NCI-H1417 treated with DMSO at 0.1 percent for 48 hours (cell line): ENCODE data around the gene SSR2.
"Not testable (repeated sequence)": the region's sequence is repeated elsewhere in the genome, so short reads cannot be mapped to it uniquely, and the experiment has no call there.

Experiments used
- DNase-seq: peaks from one replicate; lab custom pipeline; 2025; lab: John Stamatoyannopoulos, UW

The SSR2 gene

DNA sequence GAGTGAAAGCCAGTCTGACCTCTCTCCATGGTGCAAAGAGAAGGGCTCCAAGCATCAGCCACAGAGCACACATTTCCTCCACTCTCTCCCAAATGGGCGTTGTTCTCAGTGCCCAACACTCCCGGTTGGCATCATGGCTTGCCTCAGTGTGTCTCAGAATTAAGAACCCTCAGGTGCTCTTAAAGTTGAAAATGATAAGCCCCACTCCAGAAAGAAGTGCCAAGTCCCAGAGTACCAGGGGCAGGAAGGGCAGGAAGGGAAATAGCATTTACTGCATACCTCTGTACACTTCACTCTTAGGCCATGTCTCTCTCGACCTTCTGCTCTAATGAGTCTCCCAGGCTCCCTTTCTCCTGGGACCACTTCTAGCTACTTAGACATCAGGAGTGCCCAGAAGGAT, 27.2 kb downstream of the SSR2 start:
- no peak for DNase-seq

DNA sequence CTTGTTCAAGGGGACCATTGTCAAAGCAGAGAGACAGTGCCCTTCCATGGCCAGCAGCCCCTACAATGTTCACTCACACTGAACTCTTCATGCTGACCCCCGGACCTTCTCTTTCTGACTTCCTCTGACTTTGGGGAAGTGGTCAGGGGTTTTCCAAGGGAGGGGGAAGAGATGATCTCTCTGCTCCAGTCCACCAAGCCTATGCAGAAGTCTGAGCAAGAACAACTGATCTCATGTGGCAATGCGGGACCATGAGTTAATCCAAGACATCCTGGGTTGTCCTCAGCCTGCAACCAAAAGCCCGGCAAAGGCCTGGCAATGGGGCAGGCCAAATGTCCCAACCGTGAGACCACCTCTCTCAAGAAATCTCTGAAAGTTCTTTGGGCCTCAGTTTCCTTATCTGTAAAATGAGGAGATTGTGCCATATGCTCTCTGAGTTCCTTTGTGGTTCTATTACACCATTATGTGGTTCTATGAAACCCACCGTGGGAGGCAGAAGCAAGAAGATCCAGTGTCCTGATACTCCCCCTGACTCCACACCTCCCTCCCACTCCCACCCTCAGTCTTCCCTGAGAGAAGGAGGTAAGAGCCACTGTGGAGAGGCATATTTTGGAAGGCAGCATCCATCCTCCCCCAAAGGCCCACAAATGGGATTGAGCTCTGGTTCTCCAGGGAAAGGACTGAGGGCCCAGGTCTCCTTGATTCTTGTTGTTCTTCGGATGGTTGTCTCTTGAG, 30.6 kb downstream of the SSR2 start:
- DNase-seq: no peak

DNA sequence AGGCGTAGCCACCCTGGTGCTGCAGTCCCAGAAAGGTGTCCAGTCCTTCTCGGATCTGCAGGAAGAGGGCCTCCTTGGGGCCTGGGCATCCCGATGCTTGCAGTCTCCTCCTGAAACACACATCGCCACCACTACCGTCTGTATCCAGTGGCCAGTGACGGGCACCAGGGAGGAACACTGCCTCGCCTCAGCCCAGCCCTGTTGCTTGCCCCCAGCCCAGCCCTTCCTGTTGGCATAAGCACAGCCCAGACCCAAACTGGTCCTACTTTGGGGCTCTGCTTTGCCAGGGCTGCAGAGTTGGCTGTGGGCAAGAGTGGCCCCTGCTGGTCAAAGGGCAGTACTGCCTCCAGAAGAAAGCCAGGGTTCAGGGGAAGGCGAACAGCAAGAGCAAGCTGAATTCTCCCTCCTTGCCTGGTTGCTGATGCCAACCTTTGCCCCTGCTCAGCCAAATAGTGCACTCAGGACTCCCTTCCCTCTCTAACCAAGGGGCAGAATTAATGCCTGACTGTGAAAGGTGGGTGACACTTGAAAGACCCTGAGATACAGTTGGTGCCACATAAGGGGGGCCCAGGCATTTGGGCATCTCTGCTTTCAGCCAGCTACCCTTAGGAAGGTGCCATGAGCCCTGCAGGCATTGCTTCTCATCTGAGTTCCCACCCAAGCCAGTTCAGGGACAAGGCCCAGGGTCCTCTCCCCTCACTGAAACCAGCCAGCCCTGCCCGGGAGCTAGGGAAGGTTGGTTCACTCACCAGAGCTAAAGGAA, 31.3 kb downstream of the SSR2 start:
- DNase-seq: no peak

DNA sequence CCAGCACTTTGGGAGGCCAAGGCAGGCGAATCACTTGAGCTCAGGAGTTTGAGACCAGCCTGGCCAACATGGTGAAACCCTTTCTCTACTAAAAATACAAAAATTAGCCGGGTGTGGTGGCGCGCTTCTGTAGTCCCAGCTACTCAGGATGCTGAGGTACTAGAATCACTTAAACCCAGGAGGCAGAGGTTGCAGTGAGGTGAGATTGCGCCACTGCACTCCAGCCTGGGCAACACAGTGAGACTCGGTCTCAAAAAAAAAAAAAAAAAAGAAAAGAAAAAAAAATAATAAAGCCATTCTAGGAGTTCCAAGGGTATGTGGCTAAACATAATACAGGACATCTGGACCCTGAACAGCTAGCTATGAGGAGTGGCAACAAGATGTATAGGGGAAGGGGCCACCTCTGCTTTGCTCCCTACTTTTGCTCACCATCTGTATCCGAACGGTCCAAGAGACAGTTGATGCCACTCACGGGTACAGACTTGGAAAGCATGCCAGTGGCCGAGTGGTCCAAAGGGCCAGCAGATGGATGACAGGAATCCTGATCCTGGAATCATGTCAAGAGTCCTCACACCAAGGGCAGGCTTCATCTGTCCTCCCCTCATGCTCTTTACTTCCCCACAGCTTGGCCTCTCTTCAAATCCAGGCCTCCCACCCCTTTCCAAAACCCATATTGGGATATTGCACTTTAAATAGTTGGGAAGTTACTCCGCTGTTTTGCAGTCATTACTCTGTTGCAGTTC, 35.7 kb downstream of the SSR2 start:
- DNase-seq: not testable (repeated sequence)

DNA sequence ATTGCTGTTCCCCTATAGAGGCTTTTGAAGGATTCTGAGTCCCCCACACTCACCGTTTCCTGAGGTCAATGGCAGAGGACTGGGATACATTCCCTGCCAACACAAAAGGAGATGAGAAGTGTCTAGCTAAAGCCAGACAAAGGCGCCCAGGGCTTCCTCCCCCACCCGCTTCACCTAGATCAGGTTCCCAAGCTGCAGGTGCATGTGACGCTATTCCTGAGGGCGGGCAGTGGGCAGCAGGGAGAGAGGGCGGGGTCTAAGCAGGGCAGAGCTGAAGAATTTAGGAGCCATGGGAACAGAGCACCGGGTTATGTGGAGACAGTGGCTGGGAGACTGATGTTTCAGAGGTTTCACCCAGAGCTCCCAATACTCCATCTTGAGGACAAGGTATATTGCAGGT, 36.4 kb downstream of the SSR2 start:
- DNase-seq: no peak

DNA sequence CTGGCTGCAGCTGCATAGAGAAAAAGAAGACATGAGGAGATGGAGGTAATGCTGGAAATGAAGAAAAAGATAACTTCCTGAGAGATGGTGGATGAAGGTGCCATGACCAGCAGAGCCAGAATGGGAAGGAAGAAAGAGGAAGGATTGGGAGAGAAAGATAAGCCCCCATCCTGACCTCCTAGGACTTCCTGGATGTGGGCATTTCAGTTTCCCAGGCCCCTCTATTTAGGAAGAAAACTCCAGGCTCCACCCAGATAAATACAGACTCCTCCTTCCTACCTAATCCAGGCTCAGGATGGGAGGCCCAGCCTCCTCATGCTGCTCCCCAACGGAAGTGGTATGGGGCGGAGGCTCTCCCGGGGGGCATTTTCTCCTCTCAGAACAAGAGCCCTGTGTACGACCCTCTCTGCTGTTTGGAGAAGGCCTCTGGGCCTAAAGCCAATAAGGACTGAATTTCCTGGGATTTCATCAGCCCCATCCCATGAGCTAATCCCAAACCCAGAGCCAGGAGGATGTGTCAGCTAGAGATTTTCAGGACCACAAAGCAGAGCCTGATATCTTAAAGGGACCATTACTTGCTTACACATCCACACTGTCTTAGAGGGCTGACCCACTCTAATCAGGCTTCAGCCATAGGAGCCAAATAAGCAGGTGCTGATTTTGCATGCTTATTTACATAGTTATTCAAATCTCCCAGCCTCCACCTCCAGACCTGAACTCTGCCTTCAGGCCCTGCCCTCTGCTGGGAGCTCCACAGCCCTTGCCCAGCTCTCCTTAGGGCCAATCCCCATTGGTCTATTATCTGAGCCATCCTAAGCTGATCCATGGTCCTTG, 37.3 kb downstream of the SSR2 start:
- no peak for DNase-seq

DNA sequence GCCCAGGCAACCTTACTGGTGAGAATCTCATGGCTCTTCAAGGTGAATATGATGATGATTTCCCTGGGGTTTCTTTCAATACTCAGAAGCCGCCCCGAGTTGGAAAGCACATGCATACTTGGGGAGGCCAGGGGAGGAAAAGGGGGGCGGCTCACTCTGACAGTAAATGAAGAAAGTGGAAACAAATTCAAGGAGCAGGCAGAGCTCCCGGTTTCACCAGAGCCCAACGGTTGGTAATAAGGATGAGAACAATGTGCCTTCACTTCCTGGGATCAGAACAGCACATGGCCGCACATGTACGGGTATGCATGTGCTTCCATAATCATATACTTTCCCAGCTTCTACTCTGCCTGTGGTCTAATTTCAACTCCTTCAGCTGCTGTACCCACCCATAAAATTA, 38.6 kb downstream of the SSR2 start:
- no peak for DNase-seq

DNA sequence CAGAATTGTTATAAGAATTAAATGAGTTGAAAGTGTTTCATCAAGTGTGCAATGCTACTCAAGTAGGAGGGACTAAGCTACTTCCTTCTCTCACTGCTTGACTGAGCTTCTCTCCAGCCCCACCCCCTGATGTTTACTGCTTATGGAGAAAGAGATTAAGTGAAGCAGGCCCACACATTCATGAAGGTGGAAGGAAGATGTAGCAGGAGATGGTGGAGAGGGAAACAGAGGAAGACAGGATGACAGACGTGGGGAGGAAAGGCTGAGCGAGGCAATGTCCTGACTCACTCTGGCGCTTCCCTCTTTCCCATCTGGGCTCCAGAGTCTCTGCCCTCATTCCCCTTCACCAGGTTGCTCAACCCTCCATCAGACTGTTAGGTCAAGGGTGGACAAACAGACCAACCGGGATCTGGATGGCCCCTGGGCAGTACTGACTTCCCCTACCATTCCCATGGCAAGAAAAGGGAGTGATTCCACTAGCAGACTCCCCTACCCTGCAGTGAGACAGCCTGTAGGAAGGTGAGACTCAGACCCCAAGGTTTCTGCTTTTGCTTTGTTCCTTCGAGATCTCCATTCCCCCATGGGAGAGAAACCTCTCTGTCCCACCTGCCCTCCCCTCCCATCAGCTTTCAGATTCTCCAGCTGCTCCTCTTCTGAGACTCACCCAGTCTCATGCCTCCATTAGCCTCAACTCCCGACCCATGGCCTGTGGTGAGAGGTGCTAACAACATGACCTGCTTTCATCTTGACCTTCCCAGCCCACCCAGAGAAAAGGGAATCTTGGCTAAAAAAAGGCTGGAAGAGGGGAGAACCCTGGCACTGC, 39.3 kb downstream of the SSR2 start:
- no peak for DNase-seq

DNA sequence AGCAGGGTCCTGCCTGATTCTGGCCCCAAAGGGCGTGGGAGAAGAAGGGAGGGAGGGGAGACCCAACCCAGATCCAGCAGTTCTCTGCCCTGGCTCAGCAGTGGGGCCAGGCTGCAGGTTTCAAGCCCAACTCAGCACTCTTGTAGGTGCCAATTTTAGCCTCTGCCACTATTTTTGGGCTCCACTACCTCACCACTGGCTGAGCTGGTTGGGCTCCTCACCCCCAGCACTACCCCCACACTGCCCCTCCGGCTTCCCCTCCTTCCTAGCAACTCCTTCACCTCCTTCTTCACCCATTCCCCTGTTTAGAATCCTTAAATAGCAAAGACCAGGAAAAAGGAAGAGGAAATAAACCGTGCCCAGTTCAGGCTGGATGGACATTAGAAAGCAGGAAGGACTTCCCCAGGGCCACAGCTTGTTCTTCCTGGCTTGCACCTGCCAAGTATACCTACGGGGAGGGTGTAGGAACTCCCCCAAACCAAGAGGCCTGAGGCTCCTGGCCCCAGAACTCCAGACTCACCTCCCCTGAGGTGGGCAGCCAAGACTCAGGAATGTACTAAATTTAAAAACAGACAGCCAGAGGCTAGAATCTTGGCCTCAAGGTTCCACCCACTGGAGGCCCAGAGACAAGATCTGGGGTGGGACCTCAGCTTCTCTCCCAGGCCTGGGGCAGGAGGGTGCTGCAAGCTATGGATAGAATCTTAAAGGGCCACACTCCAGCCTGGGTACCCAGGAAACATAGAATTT, 41.0 kb downstream of the SSR2 start:
- no peak for DNase-seq

DNA sequence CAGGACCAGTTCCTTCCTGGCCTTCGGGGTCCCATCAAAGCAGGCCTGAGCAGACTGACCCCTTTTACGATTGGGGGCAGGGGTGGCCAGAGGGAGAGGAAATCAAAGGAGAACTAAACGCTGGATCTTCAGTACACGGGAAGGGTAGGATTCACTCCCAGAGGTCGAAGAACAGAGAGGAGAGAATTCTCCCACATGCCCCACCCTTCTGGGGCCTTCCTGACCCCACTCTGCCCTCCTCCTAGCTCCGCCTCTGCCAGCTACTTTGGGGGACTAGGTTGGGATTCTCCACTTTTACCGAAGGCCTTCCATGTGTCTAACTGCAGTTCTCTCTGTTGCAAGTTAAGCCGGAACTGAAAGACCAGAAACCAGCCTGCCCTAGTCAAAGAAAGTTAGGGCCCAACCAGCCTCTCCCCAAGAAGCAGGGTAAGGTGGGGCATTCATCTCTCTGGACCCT, 41.8 kb downstream of the SSR2 start:
- DNase-seq: no peak

DNA sequence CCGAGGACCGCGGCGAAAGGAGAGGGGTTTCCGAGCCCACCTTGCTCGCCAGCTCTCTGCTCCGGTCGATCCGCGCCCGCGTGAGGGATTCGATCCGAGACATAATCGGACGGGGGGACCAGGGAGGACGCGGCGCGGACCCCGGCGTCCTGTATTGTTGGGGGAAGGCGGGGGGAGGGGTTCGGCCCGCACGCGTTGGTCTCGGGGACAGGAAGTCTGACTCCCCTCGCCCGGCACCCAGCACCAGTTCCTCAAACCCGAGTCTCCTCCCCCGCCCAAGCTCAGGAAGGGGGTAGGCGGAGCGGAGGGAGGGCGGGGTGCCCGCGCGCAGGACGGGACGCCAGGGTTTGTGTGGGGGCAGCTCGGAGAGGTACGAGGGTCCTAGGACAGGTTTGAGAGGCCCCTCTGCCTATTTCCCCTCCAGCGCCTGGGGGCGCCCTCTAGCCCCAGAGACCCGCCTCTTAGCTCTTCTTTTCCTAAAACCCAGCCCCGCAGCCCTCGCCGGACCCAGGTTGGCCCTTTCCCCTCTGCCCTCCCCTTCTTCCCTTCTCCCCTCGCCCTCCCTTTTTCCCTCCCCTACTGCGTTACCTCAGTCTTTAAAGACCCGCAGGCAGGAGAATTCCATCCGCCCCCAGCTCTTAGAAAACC, 42.3 kb downstream of the SSR2 start, which contains the start of gene ARHGEF2:
Gene ARHGEF2, minus strand, starts transcription at position 223 of the 648 bp plus-strand sequence. Its CDS starts 120 bp downstream, at position 103.
- no peak for DNase-seq

DNA sequence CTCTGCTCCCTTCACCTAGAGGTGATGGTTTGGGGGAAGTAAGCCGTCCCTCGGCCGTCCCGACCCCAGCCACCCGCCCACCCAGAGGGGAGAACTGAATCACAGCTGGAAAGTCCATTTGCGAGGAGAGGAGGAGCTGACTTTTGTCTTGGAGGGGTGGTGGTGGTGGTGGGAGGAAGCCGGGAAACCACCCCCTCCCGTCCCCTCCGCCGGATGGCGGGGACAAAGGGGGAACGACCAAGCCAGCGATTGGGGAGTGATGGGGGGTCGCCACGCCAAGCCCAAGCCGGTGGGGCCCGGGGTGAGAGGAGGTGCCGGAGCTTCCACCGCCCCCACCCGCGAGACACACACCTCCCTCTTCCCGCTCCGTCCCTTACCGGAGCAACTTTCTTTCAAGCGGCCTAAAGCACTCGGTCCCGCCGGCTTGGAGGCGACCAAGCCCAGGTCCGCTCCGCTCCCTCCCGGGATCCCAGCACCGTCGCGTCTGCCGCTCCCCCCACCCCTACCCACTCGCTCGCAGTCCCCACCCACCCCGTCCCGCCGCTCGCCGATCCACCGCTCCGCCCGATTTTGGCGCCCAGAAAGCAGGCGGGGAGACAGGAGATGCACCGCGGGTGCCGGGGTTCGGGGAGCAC, 42.9 kb downstream of the SSR2 start:
- DNase-seq: no peak

DNA sequence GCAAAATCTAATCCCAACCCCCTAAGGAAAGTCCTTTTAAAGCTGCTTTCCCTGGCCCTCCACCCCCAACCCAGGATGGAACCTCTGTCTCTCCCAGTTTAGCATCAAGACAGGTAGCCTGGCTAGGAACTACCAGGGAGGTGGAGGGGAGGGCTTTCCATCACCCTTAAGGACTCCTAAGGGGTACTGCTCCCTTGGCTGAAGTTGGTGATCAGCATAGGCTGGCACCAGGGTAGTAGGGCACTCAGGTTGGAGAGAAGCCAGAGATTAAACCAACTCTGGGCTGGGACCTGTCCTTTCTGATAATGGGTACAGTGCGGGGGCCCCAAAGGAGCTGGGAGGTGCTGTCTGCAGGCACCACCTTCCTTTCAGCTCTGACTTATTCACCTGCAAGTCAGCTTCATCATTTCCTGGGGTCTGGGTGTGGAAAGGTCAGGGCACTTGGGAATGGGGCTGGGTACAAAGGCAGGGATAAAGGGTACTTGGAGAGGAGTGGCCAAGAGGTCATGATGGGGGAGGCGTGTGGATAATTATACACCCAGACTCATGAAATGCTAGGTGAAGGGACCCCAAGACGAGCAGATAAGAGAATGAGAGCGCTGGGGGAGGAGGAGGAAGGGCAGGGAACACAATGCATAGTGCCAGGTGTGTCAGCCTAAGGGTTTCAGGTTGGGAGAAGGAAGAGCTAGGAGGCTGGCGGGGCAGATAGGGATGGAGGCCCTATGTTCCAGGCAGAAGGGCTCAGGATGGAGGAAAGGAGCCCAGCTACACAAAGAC, 43.6 kb downstream of the SSR2 start:
- DNase-seq: no peak

DNA sequence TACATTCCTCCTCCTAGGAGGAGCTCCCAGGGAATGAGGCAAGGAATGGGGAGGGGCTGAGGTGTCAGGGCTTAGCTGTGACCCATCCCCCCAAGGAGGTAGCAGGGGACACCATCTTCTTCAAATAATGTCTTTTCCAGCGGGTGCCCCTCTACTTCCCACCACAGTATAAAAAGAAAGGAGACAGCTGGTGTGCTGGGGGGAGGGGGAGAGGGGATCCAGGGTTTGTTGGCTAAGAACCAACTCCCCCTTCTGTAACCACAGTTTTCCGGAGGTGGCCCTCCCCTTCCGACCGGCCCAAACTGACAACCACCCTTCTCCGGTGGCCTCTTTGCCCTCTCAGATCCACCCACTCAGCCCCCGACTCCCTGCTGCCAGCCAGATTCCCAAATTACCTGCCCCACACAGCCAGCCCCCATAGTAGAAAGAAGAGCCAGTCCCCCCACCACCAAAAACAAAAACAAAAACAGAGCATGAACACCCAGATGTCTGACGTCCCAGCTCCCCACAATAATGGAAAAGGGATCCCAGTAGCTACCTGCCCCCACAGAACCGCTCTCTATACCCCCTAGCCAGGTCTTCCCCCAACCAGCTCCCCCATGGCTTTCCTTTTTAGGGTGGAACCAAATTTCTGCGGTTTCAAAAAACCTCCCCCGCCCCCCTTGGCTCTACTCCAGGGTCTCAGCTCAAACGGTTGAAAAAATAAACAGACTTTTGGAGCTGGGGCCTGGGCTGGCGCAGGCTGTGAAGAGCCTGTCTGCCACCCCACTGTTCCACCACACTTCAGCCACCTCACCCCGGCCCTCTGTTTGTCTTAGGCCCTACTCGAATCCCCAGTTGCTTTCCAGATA, 44.5 kb downstream of the SSR2 start:
- DNase-seq: no peak

DNA sequence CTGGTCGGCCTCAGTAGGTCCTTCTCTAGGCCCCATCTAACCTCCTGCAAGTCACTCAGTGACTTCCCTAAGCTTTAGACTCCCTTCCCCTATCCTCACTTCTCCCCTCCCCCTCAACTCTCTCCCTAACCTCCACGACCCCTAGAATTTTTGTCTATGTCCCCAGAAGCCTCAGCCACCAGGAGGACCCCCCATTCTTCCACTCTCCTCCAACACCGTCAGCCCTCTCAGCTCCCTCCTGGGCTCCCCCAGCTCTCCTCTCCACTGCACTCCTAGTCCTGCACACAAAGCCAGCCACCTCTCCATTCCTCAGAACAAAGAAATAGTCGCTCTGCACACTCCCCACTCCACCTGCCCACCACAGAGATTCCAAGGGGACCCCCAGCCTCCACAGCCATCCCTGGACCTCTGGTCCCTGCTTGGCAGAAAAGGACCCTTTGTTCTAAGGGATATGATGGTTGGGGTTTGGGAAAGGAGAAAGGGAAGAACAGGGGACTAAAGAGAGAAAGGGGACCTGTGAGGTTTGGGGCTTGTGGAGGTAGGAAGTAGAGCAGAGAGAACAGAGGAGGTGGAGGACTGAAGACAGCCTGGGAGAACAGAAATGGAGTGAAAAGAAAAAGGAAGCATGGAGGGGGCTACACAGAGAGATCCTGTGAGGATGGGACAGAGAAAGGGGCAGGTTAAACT, 45.2 kb downstream of the SSR2 start:
- DNase-seq: no peak

DNA sequence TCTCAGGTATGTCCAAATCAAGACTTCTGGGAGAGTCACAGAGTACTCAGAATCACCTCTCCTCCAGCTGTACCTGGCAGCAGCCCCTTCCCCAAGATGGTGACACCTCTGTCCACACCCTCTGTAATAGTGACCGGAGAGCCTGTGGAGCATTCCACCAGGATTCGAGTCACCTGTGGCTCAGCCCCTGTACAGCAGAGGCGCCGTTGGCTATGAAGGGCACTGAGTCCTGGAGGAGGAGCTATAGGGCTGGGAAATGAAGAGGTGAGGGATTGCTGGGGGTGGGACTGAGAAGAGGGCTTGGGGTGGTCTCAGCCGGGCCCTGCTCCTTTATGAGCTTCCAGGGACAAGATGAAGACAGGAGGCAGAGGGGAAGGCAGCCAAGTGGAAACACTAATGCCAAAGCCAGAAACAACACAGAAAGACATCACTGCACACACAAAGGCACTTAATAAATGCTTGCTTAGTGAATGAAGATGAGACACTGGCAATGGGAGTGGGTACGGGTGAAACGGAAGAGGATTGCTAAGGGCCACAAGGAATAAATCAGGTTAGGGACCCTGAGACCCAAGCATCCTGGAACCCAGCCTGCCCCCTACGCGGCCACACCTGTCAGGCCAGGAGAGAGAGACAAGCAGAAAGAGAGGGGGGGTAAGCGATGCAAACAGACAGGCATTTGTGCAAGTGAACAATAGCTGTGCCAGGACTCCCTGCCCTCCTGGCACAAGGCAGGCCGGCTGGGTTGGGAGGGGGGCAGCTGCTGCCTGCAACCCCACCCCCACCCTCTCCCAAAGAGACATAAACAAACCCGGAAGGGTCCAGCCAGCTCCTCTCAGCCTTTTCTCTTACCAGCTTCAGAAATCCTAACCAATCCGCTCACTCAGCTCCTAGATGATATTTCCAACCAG, 46.3 kb downstream of the SSR2 start:
- DNase-seq: no peak
